ENCODE results near the gene MYLK3.
"Not testable (repeated sequence)": the region's sequence is repeated elsewhere in the genome, so short reads cannot be mapped to it uniquely, and the experiment has no call there.

MYLK3 gene

GRCh38 chr16:46747777-46748651 lies at the start of gene MYLK3:
Gene MYLK3 (minus strand): TSS chr16:46748344. CDS start chr16:46748193, 151 bp downstream.
- no peak for DNase-seq

GRCh38 chr16:46797501-46797900 lies 49.4 kb upstream of the MYLK3 start:
- DNase-seq: no peak

GRCh38 chr16:46796764-46797269 lies 48.7 kb upstream of the MYLK3 start:
- DNase-seq: no peak

- no peak for DNase-seq
Measured at GRCh38 chr16:46793841-46794240, 45.7 kb upstream of the MYLK3 start.

- no peak for DNase-seq
Measured at GRCh38 chr16:46790599-46791270, 42.6 kb upstream of the MYLK3 start.

- DNase-seq: peak; percentile 83
Measured at GRCh38 chr16:46789499-46790414, 41.6 kb upstream of the MYLK3 start.

- DNase-seq: no peak
Measured at GRCh38 chr16:46788891-46789474, 40.8 kb upstream of the MYLK3 start.

GRCh38 chr16:46787909-46788308 lies 39.8 kb upstream of the MYLK3 start:
- no peak for DNase-seq

GRCh38 chr16:46785076-46785845 lies 37.1 kb upstream of the MYLK3 start:
- DNase-seq: no peak

- not testable (repeated sequence) for DNase-seq
Measured at GRCh38 chr16:46784569-46784968, 36.4 kb upstream of the MYLK3 start.

GRCh38 chr16:46783800-46784199 lies 35.7 kb upstream of the MYLK3 start:
- DNase-seq: no peak

GRCh38 chr16:46782320-46782719 lies 34.2 kb upstream of the MYLK3 start:
- DNase-seq: no peak

GRCh38 chr16:46777804-46778203 lies 29.7 kb upstream of the MYLK3 start:
- DNase-seq: no peak

- DNase-seq: no peak
Measured at GRCh38 chr16:46775214-46775613, 27.1 kb upstream of the MYLK3 start.

GRCh38 chr16:46774743-46775177 lies 26.6 kb upstream of the MYLK3 start:
- no peak for DNase-seq

- DNase-seq: no peak
Measured at GRCh38 chr16:46772463-46772862, 24.3 kb upstream of the MYLK3 start.

- no peak for DNase-seq
Measured at GRCh38 chr16:46768809-46769208, 20.7 kb upstream of the MYLK3 start.

GRCh38 chr16:46765050-46765449 lies 16.9 kb upstream of the MYLK3 start:
- DNase-seq: no peak

- no peak for DNase-seq
Measured at GRCh38 chr16:46763147-46763546, 15.0 kb upstream of the MYLK3 start.

GRCh38 chr16:46762583-46762982 lies 14.4 kb upstream of the MYLK3 start:
- DNase-seq: no peak

- DNase-seq: no peak
Measured at GRCh38 chr16:46759309-46759708, 11.2 kb upstream of the MYLK3 start.
